HG03442 (cell line): Measurements from ENCODE around the gene CLCF1.
A peak's percentile ranks its signal among the peaks of the same experiment; 100 is the strongest.
"Not testable (repeated sequence)": the region's sequence is repeated elsewhere in the genome, so short reads cannot be mapped to it uniquely, and the experiment has no call there.

ENCODE experiments used
- ATAC-seq: cut with Tn5 transposase; IDR thresholded peaks from one replicate; pipeline ENCODE4 v1.9.1; 2021; ENCODE audit warnings: mild to moderate bottlenecking, moderate library complexity; ENCODE audit not compliant: unreplicated experiment

CLCF1 gene

DNA sequence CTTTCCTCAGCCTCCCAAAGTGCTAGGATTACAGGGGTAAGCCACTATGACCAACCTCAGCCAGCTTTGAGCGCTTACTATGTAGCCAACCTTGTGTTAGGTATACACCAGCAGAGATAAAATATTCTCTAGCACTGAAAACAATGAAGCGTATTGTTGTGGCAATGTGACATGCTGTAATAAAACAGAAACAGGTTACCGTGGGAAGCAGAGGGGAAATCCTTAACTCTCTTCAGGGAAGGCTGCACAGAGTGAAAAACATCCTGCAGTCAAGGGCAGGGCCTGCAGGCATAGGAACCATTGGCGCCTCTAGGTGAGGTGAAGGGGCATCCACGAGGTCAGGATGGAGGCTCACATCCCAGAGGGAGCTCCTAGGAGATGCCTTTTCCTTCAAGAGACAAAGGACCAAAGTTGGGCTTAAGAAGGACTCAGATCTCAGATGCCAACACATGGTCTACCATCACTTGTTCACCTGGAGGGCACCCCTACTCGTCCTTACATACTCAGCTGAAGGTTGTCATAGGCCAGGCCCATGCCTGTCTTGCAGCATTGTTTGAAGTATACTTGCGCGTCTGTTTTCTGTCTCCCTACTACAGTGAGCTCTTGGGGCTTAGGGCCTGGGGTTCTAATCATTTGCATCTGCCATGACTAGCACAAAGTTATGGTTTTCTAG lies 28.0 kb downstream of the CLCF1 start:
- ATAC-seq: no peak

DNA sequence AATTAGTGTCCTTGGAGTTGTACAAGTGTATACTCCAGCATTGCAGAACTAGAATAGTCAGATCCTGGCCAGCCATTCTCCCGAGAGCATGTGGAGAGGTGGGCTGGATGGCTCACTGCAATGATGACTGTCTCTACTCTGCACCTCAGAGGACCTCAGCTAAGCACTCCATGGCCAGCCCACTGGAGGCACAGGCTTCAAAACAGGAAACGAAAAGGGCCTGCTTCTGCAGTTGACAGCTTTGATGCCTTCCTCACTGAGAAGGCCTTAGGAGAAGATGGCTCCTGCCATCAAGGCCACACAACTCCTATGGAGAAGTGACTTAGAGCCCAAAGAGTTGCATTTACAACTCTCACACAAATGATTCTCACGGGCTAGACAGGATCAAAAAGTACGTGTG lies 29.1 kb downstream of the CLCF1 start:
- ATAC-seq: no peak

DNA sequence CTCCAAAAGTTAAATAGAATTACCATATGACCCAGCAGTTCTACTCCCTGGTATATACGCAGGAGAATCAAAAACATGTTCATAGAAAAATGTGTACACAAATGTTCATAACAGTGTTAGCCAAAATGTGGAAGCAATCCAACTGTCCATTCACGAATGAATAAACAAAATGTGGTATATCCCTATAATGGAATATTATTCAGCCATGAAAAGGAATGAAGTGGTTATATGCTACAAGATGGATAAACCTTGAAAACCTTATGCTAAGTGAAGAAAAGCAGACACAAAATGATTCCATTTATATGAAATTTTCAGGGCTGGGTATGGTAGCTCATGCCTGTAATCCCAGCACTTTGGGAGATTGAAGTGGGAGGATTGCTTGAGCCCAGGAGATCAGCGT lies 36.1 kb downstream of the CLCF1 start:
- ATAC-seq: no peak

DNA sequence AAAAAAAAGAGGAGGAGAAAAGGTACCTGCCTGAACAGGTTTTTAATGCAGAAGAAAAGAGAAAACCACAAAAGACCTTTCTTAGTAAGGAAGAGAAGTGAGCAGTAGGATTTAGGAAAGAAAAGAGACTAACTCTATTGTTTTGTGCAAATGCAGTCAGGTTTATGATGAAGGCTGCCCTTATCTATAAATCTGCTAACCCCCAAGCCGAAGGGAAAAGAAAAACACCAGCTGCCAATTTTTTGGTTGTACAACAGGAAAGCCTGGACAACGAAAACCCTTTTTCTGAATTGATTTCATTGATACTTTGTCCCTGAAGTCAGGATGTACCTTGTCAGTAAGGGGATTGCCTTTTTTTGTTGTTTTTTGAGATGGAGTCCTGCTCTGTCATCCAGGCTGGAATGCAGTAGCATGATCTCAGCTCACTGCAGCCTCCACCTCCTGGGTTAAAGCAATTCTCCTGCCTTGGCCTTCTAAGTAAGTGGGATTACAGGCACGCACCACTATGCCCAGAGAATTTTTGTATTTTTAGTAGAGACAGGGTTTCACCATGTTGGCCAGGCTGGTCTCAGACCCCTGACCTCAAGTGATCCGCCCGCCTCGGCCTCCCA lies 41.2 kb downstream of the CLCF1 start:
- ATAC-seq: no peak

DNA sequence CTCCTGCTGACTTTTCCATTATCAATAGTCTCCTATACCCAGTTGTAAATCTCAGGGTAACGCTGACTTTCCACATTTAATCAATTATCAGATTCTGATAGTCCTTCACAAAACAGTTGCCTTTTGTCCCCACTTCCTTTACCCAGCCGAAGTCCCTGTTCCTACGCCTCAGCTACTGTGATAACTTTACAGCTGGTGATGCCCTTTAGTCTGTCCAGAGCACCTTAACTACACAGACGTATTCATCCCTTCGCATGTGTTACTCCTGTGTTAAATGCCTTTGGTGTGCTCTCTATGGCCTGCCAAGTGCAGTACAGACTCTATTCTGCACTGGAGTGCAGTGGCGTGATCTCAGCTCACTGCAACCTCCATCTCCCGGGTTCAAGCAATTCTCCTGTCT lies 49.9 kb downstream of the CLCF1 start:
- ATAC-seq: no peak

DNA sequence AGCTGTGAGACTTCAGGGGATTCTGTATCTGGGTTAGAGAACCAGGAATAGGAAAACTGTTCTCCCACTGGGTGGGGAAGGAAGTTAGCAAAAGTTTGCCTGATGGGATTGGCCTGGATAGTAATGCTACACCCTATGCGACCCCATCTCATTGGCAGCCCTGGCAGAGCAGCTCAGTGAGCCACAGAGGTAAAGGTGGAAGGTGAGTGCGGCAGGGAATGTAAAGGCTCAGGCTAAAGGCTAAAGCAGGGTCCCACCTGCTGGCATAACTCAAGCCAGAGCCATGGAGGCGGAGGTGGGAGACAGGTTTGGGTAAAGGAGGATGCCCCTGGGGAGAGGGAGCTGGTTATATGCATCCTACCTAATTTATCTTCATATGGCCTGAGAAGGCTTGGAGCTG lies 51.3 kb downstream of the CLCF1 start:
- ATAC-seq: no peak

DNA sequence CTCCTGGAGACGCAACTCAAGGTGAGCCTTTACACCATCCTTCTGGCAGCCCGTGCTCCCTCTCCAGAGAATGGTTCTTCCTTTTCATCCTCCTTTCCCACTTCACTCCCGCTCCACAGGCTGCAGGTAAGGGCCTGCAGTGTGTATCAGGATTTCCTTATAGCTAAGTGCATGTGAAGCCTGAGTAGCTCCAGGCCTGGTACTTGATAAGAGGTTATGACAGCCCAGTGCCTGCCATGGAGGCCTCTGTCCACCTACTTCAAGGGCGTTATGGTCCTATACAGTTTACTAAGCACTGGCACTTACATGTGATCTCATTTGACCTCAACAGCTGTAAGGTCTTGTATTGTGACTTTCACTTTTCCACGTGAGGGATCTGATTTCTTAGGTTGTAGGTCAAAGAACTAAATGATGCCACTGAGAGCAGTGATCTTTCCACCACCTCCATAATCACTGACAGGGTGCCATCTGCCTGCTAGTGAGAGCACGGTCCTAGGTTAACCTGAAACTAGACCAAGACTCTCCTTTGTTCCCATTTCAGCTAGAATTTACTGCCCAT lies 52.0 kb downstream of the CLCF1 start:
- no peak for ATAC-seq

DNA sequence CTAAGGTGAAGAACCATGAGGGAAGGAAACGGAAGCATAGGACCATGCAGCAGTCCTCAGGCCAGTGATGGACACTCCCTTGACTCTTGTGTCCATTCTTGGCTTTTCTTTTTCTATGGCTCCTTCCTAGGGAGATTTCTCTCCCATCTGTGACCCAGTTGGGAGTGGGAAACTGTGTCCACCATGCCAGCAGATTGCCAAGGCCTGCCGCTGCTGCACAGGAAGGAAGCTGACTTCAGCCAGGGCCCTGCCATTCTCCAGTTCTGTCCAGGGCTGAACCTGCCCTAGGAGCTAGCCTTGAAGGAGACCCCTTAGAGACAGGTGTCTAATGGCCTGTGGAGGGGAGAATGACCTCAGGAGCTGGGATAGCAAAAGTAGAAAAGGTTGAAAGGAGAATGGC lies 52.7 kb downstream of the CLCF1 start:
- ATAC-seq: no peak

DNA sequence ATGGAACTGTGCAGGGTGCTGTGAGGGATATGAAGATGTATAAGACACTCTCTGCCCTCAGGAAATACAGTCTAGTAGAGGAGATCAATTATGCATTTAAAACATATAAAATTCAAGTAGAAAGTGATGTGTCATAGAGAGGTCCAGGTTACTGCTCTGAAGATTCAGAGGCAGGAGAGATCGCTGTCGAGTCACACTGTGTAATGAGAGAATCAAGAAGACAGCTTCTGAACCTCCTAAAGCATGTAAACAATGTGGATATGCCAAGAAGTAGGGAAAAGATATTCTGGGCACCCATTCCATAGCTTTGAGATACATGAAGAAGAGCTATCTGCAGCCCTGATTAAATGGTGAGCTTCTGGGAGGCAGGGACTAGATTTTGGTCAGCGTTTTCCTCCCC lies 53.4 kb downstream of the CLCF1 start:
- ATAC-seq: no peak

DNA sequence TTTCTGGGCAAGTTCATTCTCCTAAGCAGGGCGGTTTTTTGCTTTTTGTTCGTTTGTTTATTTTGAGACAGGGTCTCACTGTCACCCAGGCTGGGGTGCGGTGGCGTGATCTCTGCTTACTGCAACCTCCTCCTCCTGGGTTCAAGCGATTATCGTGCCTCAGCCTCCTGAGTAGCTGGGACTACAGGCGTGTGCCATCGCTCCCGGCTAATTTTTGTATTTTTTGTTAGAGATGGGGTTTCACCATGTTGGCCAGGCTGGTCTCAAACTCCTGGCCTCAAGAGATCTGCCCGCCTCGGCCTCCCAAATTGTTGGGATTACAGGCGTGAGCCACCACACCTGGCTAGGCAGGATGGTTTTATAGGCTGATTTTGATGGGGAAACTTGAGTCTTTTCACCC lies 54.5 kb downstream of the CLCF1 start:
- not testable (repeated sequence) for ATAC-seq

DNA sequence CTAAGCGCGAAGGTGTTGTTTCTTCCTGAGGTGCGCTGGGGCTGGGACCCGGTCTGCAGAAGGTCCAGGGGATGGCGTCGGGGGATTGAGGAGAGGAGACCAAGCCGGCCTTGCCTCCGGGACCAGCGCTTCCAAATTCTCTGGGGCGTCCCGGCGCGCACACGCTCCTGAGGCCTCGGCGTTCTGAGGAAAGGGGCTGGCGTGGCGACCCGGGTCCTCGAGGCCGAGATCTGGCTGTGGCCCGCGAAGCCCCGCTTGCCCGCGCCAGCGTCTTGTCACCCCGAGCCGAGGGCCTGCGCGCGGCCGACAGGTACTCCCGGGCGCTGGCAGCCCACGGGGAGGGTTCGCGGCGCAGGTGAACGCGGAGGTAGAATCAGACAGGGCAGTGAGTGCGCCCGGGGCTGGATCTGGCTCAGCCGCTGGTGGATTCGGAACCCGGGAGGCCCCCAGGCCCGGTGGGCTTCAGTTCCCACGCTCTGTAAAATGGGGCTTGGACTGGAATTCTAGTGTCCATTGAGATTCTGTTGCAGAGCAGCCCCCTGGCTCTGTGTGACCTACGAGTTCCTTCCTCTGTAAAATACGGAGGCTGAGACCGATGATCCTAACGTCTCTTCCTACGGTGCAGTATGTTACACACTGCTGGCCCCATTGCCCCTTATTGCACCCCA lies 55.4 kb downstream of the CLCF1 start:
- ATAC-seq: peak; percentile 11

DNA sequence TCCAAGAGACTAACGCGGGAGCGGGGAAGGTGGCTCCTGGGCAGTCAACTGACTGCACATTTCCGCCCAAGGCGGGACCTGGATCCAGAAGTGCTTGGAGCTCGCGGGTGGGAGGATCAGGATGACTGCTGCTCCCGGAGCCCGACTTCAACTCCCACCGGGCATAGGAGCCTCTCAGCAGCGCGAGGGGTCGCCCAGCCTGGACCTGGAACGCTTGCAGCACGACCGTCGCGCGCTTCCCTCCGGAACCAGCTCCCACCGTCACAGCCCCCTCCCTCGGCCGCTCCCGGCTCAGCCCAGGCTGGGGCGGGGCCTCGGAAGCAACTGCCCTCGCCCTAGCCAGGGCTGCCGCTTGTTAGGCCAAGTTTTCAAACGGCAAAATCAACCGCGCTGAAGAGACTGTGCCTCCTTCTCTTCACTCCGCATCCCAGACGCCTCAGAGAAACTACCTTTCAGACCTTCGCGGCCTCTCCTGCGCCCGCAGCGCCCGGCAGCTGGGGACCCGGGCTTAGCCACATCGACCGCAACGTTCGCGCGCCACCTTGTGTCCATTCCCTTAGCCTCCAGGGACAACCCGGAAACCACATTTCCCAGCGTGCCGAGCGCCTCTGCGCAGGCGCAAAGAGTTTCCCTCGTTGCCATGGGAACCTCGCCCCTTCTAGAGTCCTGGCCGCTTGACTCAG lies 56.1 kb downstream of the CLCF1 start:
- peak; percentile 81 for ATAC-seq

DNA sequence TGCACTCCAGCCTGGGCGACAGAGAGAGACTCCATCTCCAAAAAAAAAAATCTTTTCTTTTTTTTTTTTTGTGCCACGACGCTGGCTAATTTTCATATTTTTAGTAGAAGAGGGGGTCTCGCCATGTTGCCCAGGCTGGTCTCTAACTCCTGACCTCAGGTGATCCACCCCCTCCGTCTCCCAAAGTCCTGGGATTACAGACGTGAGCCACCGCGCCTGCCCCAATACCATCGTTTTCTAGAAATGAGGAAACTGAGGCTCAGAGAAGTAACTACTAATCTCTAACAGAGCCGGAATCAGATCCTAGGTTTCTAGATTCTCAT lies 56.6 kb downstream of the CLCF1 start:
- ATAC-seq: no peak

DNA sequence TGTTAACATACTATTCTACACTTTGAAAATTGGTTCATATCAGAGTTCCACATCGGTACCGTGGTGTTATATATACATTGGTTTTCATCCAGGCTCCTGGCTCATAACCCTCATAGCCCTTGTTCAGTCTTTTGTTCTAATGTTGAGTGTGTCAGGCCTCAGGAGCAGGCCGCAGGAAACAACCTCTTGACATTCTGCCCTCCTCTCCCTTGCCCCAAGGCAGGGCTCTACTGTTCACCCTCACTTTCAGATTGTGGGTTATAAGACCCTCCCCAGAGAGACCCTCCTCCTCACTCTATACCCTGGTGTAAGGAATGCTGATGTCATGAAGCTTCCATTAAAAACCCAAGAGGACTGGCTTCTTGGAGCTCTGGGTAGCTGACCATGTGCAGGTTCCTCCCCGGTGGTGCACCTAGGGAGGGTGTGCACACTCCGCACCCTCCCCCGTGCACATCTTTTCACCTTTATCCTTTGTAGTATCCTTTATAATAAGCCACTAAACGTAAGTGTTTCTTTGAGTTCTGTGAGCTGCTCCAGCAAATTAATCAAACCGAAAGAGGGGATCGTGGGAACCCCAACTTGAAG lies 58.0 kb downstream of the CLCF1 start:
- ATAC-seq: no peak

DNA sequence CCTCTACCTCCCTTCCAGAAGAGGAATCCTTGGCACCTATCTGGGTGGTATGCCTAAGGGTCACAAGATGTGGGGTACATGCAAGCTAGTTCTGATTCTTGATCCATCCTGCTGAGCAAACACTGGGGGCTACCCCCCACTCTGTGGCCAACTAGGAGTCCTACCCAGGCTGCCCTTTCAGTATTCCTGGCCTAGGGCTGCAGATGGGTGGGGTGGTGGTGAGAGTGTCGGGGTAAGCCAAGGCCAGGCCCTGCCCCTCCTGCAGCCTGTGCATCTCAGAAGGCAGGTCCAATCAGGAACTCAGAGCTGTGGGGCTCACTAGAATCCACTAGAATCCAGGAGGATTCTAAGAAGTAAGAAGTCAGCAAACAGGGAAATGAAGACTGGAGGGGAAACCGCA lies 59.2 kb downstream of the CLCF1 start:
- ATAC-seq: no peak
